ENCODE data around the gene FBXO40. TPM values are rescaled to one million over a fixed set of nuclear protein-coding genes. Genes with fewer than 3 reads are reported as not detected.

The FBXO40 gene
- total and polyA plus RNA-seq, 4 donors, result 0.06 to 0.10 (median 0.09) TPM; not detected in 1

DNA sequence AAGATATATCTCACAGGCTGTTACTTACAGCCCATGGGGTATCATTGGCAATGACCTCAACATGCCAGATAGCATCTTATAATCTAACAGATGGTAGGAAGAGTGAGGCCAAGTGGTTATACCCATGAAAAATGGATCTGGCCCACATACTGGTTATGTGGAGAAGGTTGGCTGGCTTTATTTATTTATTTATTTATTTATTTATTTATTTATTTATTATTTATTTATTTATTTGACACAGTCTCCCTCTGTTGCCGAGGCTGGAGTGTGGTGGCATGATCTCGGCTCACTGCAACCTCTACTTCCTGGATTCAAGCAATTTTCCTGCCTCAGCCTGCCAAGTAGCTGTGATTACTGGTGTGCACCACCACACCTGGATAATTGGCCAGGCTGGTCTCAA lies 11.6 kb downstream of the FBXO40 start:
- DNase-seq (ENCODE audit: low read depth in 4 of 6, low spot score in 6 of 6), result no peak
- 80% methylated on average over 1 of the region's 2 CpGs for WGBS (ENCODE audit: insufficient coverage)

DNA sequence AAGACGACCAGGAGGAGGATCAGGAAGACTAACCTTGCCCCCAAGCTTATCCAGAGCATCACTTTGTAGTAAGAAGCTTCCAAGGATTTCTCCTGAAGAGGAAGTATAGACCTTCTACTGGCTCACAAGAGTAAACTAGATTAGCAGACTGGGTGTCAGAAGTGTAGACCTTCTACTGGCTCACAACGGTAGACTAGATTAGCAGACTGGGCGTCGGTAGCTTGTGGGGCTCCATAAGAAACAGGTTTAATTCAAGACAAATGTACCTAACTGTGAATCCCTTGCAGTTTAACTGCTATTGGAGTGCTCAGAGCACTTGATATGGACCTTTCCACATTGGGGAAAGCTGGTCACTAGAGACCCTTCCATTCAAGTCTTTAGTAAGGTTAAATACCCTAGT lies 12.9 kb downstream of the FBXO40 start:
- no peak for DNase-seq (ENCODE audit: low read depth in 4 of 6, low spot score in 6 of 6)
- Histone ChIP-seq H3K4me3 (ENCODE audit: low read depth, low read length) (no peak overlapping the region), H3K27me3 (ENCODE audit: control insufficient read depth, insufficient read depth, low read length) (no peaks in the 10 kb centered on the region), H3K27ac (ENCODE audit: low read depth, low read length) (no peak overlapping the region), H3K9me3 (ENCODE audit: control insufficient read depth, insufficient read depth, low read length) (no peaks in the 10 kb centered on the region), H3K4me1 (ENCODE audit: control insufficient read depth, insufficient read depth, low read length) (no peaks in the 10 kb centered on the region), H3K36me3 (ENCODE audit: control insufficient read depth, insufficient read depth, low read length) (no peaks in the 10 kb centered on the region)
- WGBS (ENCODE audit: insufficient coverage), result 89% methylated on average over 3 of the region's 4 CpGs

More for the DNA sequence above, 11.6 kb downstream of the FBXO40 start:
- no peaks in the 10 kb centered on the region for H3K4me1 ChIP-seq (ENCODE audit: control insufficient read depth, insufficient read depth, low read length)
- H3K27me3 ChIP-seq (ENCODE audit: control insufficient read depth, insufficient read depth, low read length), result no peaks in the 10 kb centered on the region
- H3K9me3 ChIP-seq (ENCODE audit: control insufficient read depth, insufficient read depth, low read length), result no peaks in the 10 kb centered on the region
- no peaks in the 10 kb centered on the region for H3K36me3 ChIP-seq (ENCODE audit: control insufficient read depth, insufficient read depth, low read length)
- no peak overlapping the region for H3K4me3 ChIP-seq (ENCODE audit: low read depth, low read length)
- no peak overlapping the region for H3K27ac ChIP-seq (ENCODE audit: low read depth, low read length)

- Histone ChIP-seq H3K36me3 (ENCODE audit: control insufficient read depth, insufficient read depth, low read length) (no peaks in the 10 kb centered on the region), H3K4me1 (ENCODE audit: control insufficient read depth, insufficient read depth, low read length) (no peaks in the 10 kb centered on the region), H3K9me3 (ENCODE audit: control insufficient read depth, insufficient read depth, low read length) (no peaks in the 10 kb centered on the region), H3K4me3 (ENCODE audit: low read depth, low read length) (no peak overlapping the region), H3K27ac (ENCODE audit: low read depth, low read length) (no peak overlapping the region), H3K27me3 (ENCODE audit: control insufficient read depth, insufficient read depth, low read length) (no peaks in the 10 kb centered on the region)
- WGBS (ENCODE audit: insufficient coverage), result 95% methylated on average over 2 of the region's 2 CpGs
- no peak for DNase-seq (ENCODE audit: low read depth in 4 of 6, low spot score in 6 of 6)
Measured at GRCh38 chr3:121619691-121620090, 26.5 kb downstream of the FBXO40 start.

- Histone ChIP-seq H3K4me1 (ENCODE audit: control insufficient read depth, insufficient read depth, low read length) (no peaks in the 10 kb centered on the region), H3K27me3 (ENCODE audit: control insufficient read depth, insufficient read depth, low read length) (no peaks in the 10 kb centered on the region), H3K4me3 (ENCODE audit: low read depth, low read length) (no peak overlapping the region), H3K36me3 (ENCODE audit: control insufficient read depth, insufficient read depth, low read length) (no peaks in the 10 kb centered on the region), H3K9me3 (ENCODE audit: control insufficient read depth, insufficient read depth, low read length) (no peaks in the 10 kb centered on the region), H3K27ac (ENCODE audit: low read depth, low read length) (no peak overlapping the region)
- WGBS (ENCODE audit: insufficient coverage), result 100% methylated on average over 5 of the region's 6 CpGs
- DNase-seq (ENCODE audit: low read depth in 4 of 6, low spot score in 6 of 6), result no peak
Measured at GRCh38 chr3:121621491-121621890, 28.3 kb downstream of the FBXO40 start.

DNA sequence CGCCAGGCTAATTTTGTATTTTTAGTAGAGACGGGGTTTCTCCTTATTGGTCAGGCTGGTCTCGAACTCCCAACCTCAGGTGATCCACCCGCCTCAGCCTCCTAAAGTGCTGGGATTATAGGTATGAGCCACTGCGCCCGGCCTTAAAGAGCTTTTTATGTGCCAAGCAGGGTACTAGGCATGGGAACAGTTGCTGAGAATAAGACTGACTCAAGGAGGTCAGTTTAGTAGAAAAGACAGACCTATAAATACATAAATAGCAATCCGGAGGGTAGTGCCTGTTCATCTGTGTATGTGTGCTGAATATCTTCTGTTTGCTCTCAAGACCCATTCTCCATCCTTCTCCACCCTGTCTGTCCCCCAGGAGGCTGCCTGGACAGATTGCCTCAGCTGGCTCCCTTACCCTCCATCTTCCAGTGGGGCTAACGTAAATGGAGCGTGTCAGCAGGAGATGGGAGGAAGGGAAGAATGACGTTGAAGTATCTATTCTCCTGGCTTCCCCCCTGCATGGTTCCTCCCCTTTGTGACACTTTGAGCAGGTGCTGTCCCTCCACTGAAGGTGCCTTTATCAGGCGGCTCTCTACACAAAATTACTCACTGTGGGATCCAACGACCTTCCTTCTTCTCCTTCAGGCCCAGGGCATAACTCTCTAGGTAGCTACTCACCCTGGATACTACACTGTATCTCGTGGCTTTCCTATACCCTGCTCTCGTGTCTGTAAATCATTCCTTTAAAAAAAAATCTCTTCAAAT lies 31.1 kb downstream of the FBXO40 start:
- H3K36me3 ChIP-seq (ENCODE audit: control insufficient read depth, insufficient read depth, low read length), result no peaks in the 10 kb centered on the region
- H3K27me3 ChIP-seq (ENCODE audit: control insufficient read depth, insufficient read depth, low read length), result no peaks in the 10 kb centered on the region
- no peaks in the 10 kb centered on the region for H3K9me3 ChIP-seq (ENCODE audit: control insufficient read depth, insufficient read depth, low read length)
- no peak for DNase-seq (ENCODE audit: low read depth in 4 of 6, low spot score in 6 of 6)
- no peaks in the 10 kb centered on the region for H3K4me1 ChIP-seq (ENCODE audit: control insufficient read depth, insufficient read depth, low read length)
- 53% methylated on average over 6 of the region's 14 CpGs for WGBS (ENCODE audit: insufficient coverage)
- no peak overlapping the region for H3K27ac ChIP-seq (ENCODE audit: low read depth, low read length)
- H3K4me3 ChIP-seq (ENCODE audit: low read depth, low read length), result no peak overlapping the region

GRCh38 chr3:121626495-121626894 lies 33.3 kb downstream of the FBXO40 start:
- H3K36me3 ChIP-seq (ENCODE audit: control insufficient read depth, insufficient read depth, low read length), result no peaks in the 10 kb centered on the region
- no peak overlapping the region for H3K4me3 ChIP-seq (ENCODE audit: low read depth, low read length)
- DNase-seq (ENCODE audit: low read depth in 4 of 6, low spot score in 6 of 6), result no peak
- H3K27ac ChIP-seq (ENCODE audit: low read depth, low read length), result no peak overlapping the region
- no peaks in the 10 kb centered on the region for H3K4me1 ChIP-seq (ENCODE audit: control insufficient read depth, insufficient read depth, low read length)
- WGBS (ENCODE audit: insufficient coverage), result 98% methylated on average over 4 of the region's 4 CpGs
- no peaks in the 10 kb centered on the region for H3K9me3 ChIP-seq (ENCODE audit: control insufficient read depth, insufficient read depth, low read length)
- no peaks in the 10 kb centered on the region for H3K27me3 ChIP-seq (ENCODE audit: control insufficient read depth, insufficient read depth, low read length)

DNA sequence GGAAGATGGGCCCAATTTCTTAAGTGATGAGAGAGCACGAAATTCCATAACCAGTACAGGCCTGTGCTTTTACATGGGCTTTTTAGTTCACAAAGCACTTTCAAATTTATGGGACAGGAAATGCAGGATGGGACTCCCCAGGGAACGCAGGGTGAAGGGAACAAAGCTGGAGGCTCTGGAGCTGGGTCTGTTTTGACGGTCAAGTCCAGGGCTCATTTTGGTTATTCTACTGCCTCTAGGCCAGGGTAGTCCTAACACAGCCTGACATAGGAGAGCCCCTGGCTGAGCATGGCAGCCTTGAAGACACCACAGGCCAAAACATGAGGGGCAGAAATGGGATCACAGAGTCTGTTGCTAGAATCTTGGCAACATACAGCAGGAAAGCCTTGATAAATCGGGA lies 34.0 kb downstream of the FBXO40 start:
- DNase-seq (ENCODE audit: low read depth in 4 of 6, low spot score in 6 of 6), result no peak
- no peak overlapping the region for H3K4me3 ChIP-seq (ENCODE audit: low read depth, low read length)
- 88% methylated on average over 3 of the region's 4 CpGs for WGBS (ENCODE audit: insufficient coverage)
- H3K4me1 ChIP-seq (ENCODE audit: control insufficient read depth, insufficient read depth, low read length), result no peaks in the 10 kb centered on the region
- H3K9me3 ChIP-seq (ENCODE audit: control insufficient read depth, insufficient read depth, low read length), result no peaks in the 10 kb centered on the region
- no peaks in the 10 kb centered on the region for H3K36me3 ChIP-seq (ENCODE audit: control insufficient read depth, insufficient read depth, low read length)
- H3K27me3 ChIP-seq (ENCODE audit: control insufficient read depth, insufficient read depth, low read length), result no peaks in the 10 kb centered on the region
- no peak overlapping the region for H3K27ac ChIP-seq (ENCODE audit: low read depth, low read length)

- WGBS (ENCODE audit: insufficient coverage), result 46% methylated on average over 2 of the region's 3 CpGs
- Histone ChIP-seq H3K9me3 (ENCODE audit: control insufficient read depth, insufficient read depth, low read length) (no peaks in the 10 kb centered on the region), H3K27me3 (ENCODE audit: control insufficient read depth, insufficient read depth, low read length) (no peaks in the 10 kb centered on the region), H3K4me1 (ENCODE audit: control insufficient read depth, insufficient read depth, low read length) (no peaks in the 10 kb centered on the region), H3K27ac (ENCODE audit: low read depth, low read length) (no peak overlapping the region), H3K36me3 (ENCODE audit: control insufficient read depth, insufficient read depth, low read length) (no peaks in the 10 kb centered on the region), H3K4me3 (ENCODE audit: low read depth, low read length) (no peak overlapping the region)
- no peak for DNase-seq (ENCODE audit: low read depth in 4 of 6, low spot score in 6 of 6)
Measured at GRCh38 chr3:121627622-121628021, 34.4 kb downstream of the FBXO40 start.

DNA sequence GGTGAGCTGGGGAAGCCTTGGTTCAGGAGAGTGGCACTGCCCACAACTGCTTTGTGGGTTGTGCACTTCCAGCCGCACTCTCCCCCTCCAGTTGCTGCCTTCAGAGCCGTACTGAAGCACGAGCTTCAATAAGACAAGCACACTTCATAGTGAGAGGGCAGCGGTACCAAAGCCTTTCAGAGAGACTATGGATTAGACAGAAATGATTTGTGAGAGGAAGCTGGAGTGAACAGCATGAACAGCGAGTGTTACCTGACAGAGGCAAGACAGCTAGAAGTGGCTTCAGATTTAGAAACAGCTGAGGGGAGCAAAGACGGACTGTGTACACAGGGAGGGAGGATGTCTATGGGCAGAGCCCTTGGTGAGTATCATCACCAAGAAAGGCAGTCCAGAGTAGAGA lies 36.4 kb downstream of the FBXO40 start:
- no peak for DNase-seq (ENCODE audit: low read depth in 4 of 6, low spot score in 6 of 6)
- H3K27me3 ChIP-seq (ENCODE audit: control insufficient read depth, insufficient read depth, low read length), result no peaks in the 10 kb centered on the region
- H3K27ac ChIP-seq (ENCODE audit: low read depth, low read length), result no peak overlapping the region
- H3K9me3 ChIP-seq (ENCODE audit: control insufficient read depth, insufficient read depth, low read length), result peaks cover 2% of the 10 kb centered on the region
- no peaks in the 10 kb centered on the region for H3K36me3 ChIP-seq (ENCODE audit: control insufficient read depth, insufficient read depth, low read length)
- H3K4me1 ChIP-seq (ENCODE audit: control insufficient read depth, insufficient read depth, low read length), result no peaks in the 10 kb centered on the region
- WGBS (ENCODE audit: insufficient coverage), result 77% methylated on average over 2 of the region's 6 CpGs
- no peak overlapping the region for H3K4me3 ChIP-seq (ENCODE audit: low read depth, low read length)

GRCh38 chr3:121630355-121630754 lies 37.2 kb downstream of the FBXO40 start:
- Histone ChIP-seq H3K27me3 (ENCODE audit: control insufficient read depth, insufficient read depth, low read length) (no peaks in the 10 kb centered on the region), H3K9me3 (ENCODE audit: control insufficient read depth, insufficient read depth, low read length) (peaks cover 2% of the 10 kb centered on the region), H3K36me3 (ENCODE audit: control insufficient read depth, insufficient read depth, low read length) (no peaks in the 10 kb centered on the region), H3K4me1 (ENCODE audit: control insufficient read depth, insufficient read depth, low read length) (no peaks in the 10 kb centered on the region), H3K4me3 (ENCODE audit: low read depth, low read length) (no peak overlapping the region), H3K27ac (ENCODE audit: low read depth, low read length) (no peak overlapping the region)
- WGBS (ENCODE audit: insufficient coverage), result 88% methylated on average over 1 of the region's 1 CpG
- no peak for DNase-seq (ENCODE audit: low read depth in 4 of 6, low spot score in 6 of 6)

All from spinal cord (tissue), 10 donors.